HG03439 (cell line): ENCODE results near the gene PIP4K2B.

Source experiments
- ATAC-seq: cut with Tn5 transposase; IDR thresholded peaks from one replicate; pipeline ENCODE4 v1.9.1; 2021; ENCODE audit warnings: mild to moderate bottlenecking, moderate library complexity; ENCODE audit not compliant: unreplicated experiment

The PIP4K2B gene

GRCh38 chr17:38779965-38780752 is 19.2 kb downstream of the PIP4K2B start:
- no peak for ATAC-seq

GRCh38 chr17:38777641-38778250 is 21.6 kb downstream of the PIP4K2B start:
- ATAC-seq = no peak

- no peak for ATAC-seq
Measured at GRCh38 chr17:38773258-38773657, 26.1 kb downstream of the PIP4K2B start.

- ATAC-seq = no peak
Measured at GRCh38 chr17:38768417-38768816, 30.9 kb downstream of the PIP4K2B start.

- ATAC-seq = no peak
Measured at GRCh38 chr17:38766341-38766740, 33.0 kb downstream of the PIP4K2B start.

- ATAC-seq = no peak
Measured at GRCh38 chr17:38762231-38762630, 37.1 kb downstream of the PIP4K2B start.

- no peak for ATAC-seq
Measured at GRCh38 chr17:38761612-38762011, 37.7 kb downstream of the PIP4K2B start.

- ATAC-seq = no peak
Measured at GRCh38 chr17:38753071-38753506, 46.3 kb downstream of the PIP4K2B start.

GRCh38 chr17:38752308-38753070 is 46.9 kb downstream of the PIP4K2B start, which contains the start of gene PSMB3:
Gene PSMB3 (plus strand): TSS chr17:38752741. CDS start chr17:38752827, 86 bp downstream.
- peak; percentile 84 for ATAC-seq

GRCh38 chr17:38751808-38752307 is 47.5 kb downstream of the PIP4K2B start:
- peak; percentile 27 for ATAC-seq

GRCh38 chr17:38751144-38751807 is 48.1 kb downstream of the PIP4K2B start:
- no peak for ATAC-seq

- ATAC-seq = no peak
Measured at GRCh38 chr17:38750312-38751121, 48.8 kb downstream of the PIP4K2B start.

GRCh38 chr17:38750044-38750311 is 49.4 kb downstream of the PIP4K2B start:
- no peak for ATAC-seq

- no peak for ATAC-seq
Measured at GRCh38 chr17:38749223-38750043, 49.9 kb downstream of the PIP4K2B start.

GRCh38 chr17:38748892-38749222 is 50.5 kb downstream of the PIP4K2B start:
- no peak for ATAC-seq

GRCh38 chr17:38748149-38748891 is 51.0 kb downstream of the PIP4K2B start, which contains the start of gene PCGF2:
Gene PCGF2 (minus strand): TSS chr17:38748336. CDS start chr17:38740402, 7,934 bp downstream.
- no peak for ATAC-seq

GRCh38 chr17:38747463-38748148 is 51.8 kb downstream of the PIP4K2B start:
- no peak for ATAC-seq

- no peak for ATAC-seq
Measured at GRCh38 chr17:38746849-38747462, 52.4 kb downstream of the PIP4K2B start.
